Measurements from ENCODE around the gene RAB8B. TPM values are rescaled to one million over a fixed set of nuclear protein-coding genes. Genes with fewer than 3 reads are reported as not detected.

The RAB8B gene
- total and polyA plus RNA-seq, 9 of the 15 experiments (the other 6 are each of a cell fraction or from before 2014, with no cell fraction given) = 7.8 to 32.1 (median 24.2) TPM

- TF ChIP-seq, protein P1, sequence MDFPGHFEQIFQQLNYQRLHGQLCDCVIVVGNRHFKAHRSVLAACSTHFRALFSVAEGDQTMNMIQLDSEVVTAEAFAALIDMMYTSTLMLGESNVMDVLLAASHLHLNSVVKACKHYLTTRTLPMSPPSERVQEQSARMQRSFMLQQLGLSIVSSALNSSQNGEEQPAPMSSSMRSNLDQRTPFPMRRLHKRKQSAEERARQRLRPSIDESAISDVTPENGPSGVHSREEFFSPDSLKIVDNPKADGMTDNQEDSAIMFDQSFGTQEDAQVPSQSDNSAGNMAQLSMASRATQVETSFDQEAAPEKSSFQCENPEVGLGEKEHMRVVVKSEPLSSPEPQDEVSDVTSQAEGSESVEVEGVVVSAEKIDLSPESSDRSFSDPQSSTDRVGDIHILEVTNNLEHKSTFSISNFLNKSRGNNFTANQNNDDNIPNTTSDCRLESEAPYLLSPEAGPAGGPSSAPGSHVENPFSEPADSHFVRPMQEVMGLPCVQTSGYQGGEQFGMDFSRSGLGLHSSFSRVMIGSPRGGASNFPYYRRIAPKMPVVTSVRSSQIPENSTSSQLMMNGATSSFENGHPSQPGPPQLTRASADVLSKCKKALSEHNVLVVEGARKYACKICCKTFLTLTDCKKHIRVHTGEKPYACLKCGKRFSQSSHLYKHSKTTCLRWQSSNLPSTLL (IDR thresholded peaks at IDR 0.05) = no peak
- TF ChIP-seq, protein P2, sequence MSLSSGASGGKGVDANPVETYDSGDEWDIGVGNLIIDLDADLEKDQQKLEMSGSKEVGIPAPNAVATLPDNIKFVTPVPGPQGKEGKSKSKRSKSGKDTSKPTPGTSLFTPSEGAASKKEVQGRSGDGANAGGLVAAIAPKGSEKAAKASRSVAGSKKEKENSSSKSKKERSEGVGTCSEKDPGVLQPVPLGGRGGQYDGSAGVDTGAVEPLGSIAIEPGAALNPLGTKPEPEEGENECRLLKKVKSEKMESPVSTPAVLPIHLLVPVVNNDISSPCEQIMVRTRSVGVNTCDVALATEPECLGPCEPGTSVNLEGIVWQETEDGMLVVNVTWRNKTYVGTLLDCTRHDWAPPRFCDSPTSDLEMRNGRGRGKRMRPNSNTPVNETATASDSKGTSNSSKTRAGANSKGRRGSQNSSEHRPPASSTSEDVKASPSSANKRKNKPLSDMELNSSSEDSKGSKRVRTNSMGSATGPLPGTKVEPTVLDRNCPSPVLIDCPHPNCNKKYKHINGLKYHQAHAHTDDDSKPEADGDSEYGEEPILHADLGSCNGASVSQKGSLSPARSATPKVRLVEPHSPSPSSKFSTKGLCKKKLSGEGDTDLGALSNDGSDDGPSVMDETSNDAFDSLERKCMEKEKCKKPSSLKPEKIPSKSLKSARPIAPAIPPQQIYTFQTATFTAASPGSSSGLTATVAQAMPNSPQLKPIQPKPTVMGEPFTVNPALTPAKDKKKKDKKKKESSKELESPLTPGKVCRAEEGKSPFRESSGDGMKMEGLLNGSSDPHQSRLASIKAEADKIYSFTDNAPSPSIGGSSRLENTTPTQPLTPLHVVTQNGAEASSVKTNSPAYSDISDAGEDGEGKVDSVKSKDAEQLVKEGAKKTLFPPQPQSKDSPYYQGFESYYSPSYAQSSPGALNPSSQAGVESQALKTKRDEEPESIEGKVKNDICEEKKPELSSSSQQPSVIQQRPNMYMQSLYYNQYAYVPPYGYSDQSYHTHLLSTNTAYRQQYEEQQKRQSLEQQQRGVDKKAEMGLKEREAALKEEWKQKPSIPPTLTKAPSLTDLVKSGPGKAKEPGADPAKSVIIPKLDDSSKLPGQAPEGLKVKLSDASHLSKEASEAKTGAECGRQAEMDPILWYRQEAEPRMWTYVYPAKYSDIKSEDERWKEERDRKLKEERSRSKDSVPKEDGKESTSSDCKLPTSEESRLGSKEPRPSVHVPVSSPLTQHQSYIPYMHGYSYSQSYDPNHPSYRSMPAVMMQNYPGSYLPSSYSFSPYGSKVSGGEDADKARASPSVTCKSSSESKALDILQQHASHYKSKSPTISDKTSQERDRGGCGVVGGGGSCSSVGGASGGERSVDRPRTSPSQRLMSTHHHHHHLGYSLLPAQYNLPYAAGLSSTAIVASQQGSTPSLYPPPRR (CRISPR knock-in tag; IDR thresholded peaks at IDR 0.05; ENCODE audit: borderline replicate concordance) = no peak
- TF ChIP-seq ZNF121 (CRISPR knock-in tag; conservative IDR thresholded peaks at IDR 0.05) = no peak
- TF ChIP-seq ZBTB1 (CRISPR knock-in tag; IDR thresholded peaks at IDR 0.05; ENCODE audit: borderline replicate concordance, low read depth) = no peak
- no peak for TF ChIP-seq BRD9 (IDR thresholded peaks at IDR 0.05; ENCODE audit: low read depth, partially characterized antibody)
- TF ChIP-seq GTF2A2 (tag; IDR thresholded peaks at IDR 0.05) = no peak
- no peak for TF ChIP-seq NR2C2 (CRISPR knock-in tag; IDR thresholded peaks at IDR 0.05)
- TF ChIP-seq NR2C2 (tag; IDR thresholded peaks at IDR 0.05) = peak; percentile 84
- no peak for TF ChIP-seq ATF1 (CRISPR knock-in tag; IDR thresholded peaks at IDR 0.05)
- TF ChIP-seq ATF1 (tag; IDR thresholded peaks at IDR 0.05) = no peak
- no peak for TF ChIP-seq HDAC1 (IDR thresholded peaks at IDR 0.05)
- TF ChIP-seq MEF2D (tag; conservative IDR thresholded peaks at IDR 0.05; ENCODE audit: low read depth) = 0 out of 2 replicates have a peak, but pooled peaks have one; percentile 34
- TF ChIP-seq STAG1 (CRISPR knock-in tag; IDR thresholded peaks at IDR 0.05; ENCODE audit: borderline replicate concordance) = no peak
- TF ChIP-seq, protein P3, sequence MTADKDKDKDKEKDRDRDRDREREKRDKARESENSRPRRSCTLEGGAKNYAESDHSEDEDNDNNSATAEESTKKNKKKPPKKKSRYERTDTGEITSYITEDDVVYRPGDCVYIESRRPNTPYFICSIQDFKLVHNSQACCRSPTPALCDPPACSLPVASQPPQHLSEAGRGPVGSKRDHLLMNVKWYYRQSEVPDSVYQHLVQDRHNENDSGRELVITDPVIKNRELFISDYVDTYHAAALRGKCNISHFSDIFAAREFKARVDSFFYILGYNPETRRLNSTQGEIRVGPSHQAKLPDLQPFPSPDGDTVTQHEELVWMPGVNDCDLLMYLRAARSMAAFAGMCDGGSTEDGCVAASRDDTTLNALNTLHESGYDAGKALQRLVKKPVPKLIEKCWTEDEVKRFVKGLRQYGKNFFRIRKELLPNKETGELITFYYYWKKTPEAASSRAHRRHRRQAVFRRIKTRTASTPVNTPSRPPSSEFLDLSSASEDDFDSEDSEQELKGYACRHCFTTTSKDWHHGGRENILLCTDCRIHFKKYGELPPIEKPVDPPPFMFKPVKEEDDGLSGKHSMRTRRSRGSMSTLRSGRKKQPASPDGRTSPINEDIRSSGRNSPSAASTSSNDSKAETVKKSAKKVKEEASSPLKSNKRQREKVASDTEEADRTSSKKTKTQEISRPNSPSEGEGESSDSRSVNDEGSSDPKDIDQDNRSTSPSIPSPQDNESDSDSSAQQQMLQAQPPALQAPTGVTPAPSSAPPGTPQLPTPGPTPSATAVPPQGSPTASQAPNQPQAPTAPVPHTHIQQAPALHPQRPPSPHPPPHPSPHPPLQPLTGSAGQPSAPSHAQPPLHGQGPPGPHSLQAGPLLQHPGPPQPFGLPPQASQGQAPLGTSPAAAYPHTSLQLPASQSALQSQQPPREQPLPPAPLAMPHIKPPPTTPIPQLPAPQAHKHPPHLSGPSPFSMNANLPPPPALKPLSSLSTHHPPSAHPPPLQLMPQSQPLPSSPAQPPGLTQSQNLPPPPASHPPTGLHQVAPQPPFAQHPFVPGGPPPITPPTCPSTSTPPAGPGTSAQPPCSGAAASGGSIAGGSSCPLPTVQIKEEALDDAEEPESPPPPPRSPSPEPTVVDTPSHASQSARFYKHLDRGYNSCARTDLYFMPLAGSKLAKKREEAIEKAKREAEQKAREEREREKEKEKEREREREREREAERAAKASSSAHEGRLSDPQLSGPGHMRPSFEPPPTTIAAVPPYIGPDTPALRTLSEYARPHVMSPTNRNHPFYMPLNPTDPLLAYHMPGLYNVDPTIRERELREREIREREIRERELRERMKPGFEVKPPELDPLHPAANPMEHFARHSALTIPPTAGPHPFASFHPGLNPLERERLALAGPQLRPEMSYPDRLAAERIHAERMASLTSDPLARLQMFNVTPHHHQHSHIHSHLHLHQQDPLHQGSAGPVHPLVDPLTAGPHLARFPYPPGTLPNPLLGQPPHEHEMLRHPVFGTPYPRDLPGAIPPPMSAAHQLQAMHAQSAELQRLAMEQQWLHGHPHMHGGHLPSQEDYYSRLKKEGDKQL (CRISPR knock-in tag; IDR thresholded peaks at IDR 0.05; ENCODE audit: borderline replicate concordance) = no peak
- no peak for TF ChIP-seq SMARCB1 (IDR thresholded peaks at IDR 0.05; ENCODE audit: insufficient read length, low read depth)
Measured at GRCh38 chr15:63291507-63291906, 102.1 kb downstream of the RAB8B start (continued).
